SK-N-SH (cell line): ENCODE measurements around the gene FKBP5.

Experiments used
- CHD2 ChIP-seq: fragments of 150-350 bp; IDR thresholded peaks from 2 replicates; pipeline ENCODE4 v1.6.1; 2018; ENCODE audit warnings: low read length; ENCODE audit not compliant: partially characterized antibody
- POLR2AphosphoS5 ChIP-seq: IDR thresholded peaks from 2 replicates; pipeline ENCODE4 v1.6.1; 2012; ENCODE audit warnings: low read depth, low read length

- TF ChIP-seq POLR2AphosphoS5, result no peak
- no peak for TF ChIP-seq CHD2
Observed at GRCh38 chr6:35638679-35639078, 50.0 kb downstream of the FKBP5 start.
